H1 (cell line): Measurements from ENCODE around the gene KCNQ1. TPM values are rescaled to one million over a fixed set of nuclear protein-coding genes. Genes with fewer than 3 reads are reported as not detected.

Experiments used
- NANOG ChIP-seq: IDR thresholded peaks from 2 replicates; pipeline ENCODE4 v1.6.1; 2011; ENCODE audit warnings: low read length, low read depth, mild to moderate bottlenecking, inconsistent platforms; ENCODE audit not compliant: insufficient read depth, poor library complexity, severe bottlenecking
- polyA plus RNA-seq, 7 experiments: library from polyadenylated mRNA; depleted of rRNA in 3 of 7; stranded (reverse) in 5 of 7; unstranded in 2 of 7; fragments of >200 nt in 5 of 7; fragments of 200-250 nt in 2 of 7; gene quantifications; 1 replicate in 5 of 7; 2 replicates in 1 of 7; 4 replicates in 1 of 7; pipeline versions ENCODE4 v1.2.1 to v1.2.3, GENCODE V29; 2011 to 2013; ENCODE audit warnings: missing spikeins in 2 of 7, mixed read lengths in 2 of 7
- total RNA-seq: library from RNA; stranded (reverse); fragmentation: NEBNext Ultra II Directional; extraction: Animal tissue kit (Norgen Biotek cat#: 25700); gene quantifications from 2 replicates; pipeline ENCODE4 v1.2.1, GENCODE V29; 2021

The KCNQ1 gene
- total and polyA plus RNA-seq, 2 of the 8 experiments (the other 6 are each of a cell fraction or from before 2014, with no cell fraction given) = 1.9 to 2.0 TPM

DNA sequence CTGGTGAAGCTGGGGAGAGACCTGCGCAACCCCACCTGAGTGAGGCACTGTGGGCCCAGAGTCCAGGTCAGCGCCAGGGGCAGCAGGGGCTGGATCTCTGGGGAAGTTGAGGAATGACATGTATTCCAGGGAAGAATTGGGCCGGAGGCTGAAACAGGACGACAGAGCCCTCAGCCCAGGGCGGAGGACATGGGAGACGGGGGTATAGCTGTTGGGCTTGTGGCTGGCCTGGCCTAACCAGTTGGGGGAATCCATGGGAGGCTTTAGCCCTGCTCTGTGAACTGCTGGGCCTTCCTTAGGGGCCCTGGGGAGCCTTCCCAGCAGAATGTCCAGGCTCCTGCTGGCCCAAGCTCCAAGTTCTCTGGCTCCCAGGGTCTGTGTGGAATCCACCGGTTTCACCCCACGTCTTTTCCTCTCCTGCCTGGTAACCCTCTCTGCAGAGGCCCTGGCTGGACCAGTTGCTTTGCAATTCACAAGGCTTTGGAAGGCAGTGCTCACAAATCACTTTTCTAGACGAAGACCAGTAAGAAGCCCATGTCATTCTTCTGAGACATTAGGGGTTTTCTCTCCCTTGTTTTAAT, 305.4 kb downstream of the KCNQ1 start (continued):
- TF ChIP-seq NANOG = no peak
